NCI-H510A (cell line): ENCODE measurements around the gene MOV10L1.
A peak's percentile ranks its signal among the peaks of the same experiment; 100 is the strongest.

ENCODE experiments used
- DNase-seq: peaks from one replicate; lab custom pipeline; 2025; lab: John Stamatoyannopoulos, UW

The MOV10L1 gene

DNA sequence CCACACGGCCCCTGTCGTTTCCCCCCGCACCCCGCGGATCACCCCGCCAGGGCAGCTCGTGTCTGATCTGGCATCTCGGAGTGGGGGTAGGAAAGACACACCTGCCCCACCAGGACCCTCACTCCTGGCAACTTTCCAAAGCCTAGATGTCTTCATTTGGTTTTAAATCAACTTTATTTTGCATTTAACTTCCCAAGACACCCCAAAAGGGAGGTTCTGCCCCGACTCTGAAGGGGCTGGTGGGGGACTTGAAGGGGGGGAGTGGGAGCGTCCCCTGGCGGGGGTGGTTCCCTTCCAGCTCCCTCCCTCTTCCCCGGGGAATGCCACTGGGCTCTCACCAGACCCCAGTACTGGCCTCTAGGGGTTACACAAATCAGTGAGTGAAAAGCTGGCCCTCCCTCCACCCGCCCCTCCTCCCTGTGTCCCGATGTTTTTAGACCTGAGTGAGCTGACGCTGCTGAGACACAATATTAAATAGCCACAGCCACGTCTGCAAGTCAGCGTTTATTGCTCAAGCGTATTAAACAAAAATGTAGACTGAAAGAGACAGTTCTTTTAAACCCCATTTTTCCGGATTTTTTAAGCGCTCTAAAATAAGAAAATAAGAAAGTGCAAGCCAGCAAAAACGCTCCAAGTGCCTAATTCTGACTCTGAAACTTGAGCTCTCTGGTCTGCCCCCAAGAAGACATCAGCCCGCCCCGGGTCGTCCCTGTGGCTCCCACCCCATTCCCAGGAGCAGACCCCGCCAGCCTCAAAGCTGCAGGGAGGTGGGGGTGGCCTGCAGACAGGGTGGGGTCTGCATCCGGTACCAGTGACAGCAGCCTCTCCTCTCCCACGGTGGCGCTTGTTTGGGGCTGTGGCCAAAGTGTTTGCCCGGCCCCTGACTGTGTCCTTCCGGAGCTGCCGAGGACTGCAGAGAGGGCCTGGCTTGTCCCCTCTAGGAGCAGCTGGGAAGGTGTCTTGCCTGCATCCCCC is 30.6 kb upstream of the MOV10L1 start:
- no peak for DNase-seq

DNA sequence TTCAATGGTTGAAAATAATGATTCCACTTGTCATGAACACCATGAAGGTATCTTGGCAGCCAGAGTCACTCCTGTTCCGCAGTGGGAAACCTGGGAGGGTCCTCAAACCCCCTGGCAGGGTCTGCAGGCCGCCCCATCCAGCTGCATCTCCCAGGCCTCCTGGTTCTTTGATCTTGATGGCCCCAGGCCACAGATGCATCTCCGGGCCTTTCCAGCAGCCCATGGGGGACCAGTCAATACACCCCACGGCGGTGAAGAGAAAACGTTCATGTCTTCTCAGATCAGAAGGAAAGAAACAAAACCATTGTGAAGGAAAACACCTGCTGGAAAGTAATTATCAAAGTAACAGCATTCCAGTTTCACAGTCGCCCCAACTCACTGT is 29.9 kb upstream of the MOV10L1 start:
- DNase-seq = no peak

DNA sequence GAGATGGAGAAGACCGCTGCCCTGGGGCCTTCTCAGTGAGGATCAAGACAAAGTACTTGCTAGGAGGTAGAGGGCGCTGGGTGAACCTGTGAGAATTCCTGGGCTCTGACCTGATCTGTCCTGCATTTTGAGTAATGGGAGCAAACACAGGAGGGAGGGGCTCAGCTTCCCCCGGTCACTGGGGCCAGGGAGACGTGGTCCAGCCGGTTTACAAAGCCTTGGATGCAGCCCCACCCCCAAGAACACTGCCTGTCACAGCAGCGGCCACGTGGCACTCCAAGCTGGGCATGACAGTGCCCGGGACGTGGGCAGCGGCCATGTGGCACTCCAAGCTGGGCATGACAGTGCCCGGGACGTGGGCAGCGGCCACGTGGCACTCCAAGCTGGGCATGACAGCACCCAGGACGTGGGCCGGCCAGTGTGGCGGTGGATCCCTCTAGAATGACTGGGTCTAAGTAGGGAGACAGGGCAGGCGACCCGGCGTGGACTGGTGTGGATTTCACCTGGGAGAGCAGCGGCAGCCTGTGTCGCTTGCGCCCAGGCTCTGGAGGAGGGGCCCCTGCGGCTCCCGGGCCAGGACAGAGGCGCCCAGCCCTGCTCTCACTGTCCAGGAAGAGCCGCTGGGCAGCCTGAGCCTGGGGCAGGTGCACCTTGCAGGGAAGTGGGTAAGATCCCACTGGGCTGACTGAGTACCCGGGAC is 29.2 kb upstream of the MOV10L1 start:
- DNase-seq = no peak

DNA sequence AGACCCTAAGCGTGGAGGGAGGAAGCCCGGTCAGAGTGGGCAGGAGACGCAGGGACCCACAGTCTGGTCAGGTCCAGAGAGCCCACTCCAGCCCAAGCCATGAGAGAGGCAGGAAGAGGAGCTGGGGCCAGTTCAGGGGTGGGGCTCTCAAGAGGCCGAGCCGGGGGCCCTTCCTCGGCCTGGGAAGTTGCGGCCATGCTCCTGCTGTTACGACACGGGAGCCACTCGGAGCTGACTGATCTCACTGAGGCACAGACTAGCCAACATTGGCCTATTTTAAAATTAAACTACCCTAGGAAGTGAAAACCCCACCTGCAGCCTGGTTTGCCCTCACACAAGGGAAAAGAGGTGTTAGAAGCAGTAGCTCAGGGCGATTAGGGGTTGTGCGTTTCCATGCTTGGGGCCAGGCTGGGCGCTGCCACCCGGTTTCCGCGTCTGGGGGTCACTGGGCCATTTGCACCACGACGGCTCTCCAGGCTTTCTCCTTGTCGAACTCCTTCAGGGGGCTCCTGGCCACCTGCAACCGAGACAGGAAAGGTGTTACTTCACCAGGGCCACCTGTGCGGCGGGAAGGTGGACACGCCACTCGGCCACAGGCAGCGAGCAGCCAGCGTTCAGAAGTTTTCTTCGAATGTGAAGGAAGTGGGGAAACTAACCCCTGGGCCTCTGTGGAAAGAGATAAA is 28.5 kb upstream of the MOV10L1 start:
- DNase-seq = no peak

DNA sequence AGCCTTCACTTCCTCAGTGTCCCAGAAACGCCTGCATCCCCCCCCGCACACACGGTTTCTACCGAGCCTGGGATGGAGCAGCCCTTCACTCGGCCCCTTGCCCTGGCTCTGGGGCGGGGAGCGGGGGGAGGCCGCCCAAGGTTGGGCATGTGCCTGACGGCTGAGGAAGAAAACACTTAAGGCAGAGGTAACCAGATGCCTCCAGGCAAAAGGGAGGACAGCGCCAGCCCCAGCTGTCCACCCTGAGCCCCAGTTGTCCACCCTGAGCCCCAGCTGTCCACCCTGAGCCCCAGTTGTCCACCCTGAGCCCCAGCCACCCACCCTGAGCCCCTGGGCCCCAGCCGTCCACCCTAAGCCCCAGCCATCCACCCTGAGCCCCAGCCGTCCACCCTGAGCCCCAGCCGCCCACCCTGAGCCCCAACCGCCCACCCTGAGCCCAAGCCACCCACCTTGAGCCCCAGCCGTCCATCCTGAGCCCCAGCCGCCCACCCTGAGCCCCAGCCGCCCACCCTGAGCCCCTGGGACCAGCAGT is 27.9 kb upstream of the MOV10L1 start:
- no peak for DNase-seq

DNA sequence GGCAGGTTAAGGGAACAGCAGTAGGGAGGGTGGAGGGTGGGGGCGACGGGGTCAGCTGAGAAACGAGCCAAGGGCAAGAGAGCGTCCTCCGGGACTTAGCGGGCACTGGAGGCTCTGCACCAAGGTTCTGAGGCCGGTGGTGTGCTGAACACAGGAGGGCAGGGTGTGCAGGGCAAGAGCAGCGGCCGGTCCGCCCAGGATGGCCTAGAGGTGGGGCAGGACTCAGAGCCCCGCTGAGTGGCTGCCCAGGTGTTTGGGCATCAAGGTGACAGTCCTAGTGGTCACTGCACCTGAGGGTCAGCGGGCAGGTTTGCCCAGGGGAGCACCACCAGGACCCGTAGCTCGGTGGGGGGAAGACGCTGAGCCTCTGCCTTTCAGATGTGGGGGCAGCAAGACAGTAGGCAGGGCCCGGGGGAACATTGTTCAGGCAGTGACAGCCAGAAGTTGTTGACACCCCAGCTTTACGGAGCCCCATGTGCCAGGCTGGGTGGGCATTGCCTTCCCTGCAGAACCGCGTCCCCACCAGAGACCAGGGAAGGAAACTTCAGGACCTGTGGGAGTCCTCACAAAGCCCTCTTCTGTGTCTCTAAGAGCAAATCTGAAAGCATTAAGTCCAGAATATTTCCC is 27.2 kb upstream of the MOV10L1 start:
- DNase-seq = no peak

DNA sequence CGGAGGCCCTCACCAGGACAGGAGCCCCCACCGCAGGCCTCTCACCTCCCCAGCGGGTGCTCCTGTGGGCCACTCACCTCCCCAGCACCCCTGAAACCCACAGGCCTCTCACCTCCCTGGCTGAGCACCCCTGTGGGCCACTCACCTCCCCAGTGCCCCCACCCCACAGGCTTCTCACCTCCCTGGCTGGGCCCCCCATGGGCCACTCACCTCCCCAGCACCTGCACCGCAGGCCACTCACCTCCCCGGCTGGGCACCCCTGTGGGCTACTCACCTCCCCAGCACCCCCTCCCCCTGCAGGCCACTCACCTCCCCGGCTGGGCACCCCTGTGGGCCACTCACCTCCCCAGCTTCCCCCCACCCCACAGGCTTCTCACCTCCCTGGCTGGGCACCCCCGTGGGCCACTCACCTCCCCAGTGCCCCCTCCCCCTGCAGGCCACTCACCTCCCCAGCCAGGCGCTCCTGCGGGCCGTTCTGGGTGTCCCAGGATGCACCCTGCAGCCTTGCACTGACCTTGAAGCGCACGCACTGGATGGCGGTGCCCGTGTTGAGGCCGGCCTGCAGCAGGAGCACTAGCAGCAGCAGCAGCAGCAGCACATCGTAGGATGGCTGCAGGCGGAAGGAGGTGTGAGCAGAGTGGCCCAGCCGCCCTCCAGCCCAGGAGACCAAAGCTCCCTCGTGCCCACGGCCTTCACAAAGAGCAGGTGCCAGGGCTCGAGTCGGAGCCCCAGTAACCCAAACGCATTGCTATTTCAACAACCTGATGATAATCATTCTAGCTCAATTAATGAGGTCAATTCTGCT is 26.0 kb upstream of the MOV10L1 start:
- no peak for DNase-seq

DNA sequence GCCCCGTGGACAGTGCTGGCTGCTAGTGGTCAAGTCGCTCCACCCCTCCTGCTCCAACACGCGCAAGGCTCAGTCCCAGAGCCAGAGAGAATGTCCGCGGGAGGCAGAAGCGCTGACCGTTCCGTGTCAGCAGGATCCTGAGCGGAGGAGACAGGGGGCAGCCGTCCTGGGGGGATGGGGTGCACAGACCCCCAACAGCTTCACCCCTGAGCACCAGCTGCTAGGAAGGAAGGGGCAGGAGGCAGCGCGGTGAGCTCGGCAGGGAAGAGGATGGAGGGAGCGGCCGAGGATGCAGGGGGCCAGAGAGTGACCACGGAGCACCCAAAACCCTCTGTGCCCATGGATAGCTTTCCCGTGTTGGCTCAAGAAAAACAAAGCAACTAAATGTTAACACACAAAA is 25.4 kb upstream of the MOV10L1 start:
- no peak for DNase-seq

DNA sequence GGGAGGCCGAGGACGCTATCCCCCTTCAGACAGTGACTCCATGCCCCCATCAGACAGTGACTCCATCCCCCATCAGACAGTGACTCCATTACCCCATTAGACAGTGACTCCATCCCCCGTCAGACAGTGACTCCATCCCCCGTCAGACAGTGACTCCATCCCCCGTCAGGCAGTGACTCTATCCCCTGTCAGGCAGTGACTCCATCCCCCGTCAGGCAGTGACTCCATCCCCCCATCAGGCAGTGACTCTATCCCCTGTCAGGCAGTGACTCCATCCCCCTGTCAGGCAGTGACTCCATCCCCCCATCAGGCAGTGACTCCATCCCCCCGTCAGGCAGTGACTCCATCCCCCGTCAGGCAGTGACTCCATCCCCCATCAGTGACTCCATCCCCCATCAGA is 22.6 kb upstream of the MOV10L1 start:
- no peak for DNase-seq

DNA sequence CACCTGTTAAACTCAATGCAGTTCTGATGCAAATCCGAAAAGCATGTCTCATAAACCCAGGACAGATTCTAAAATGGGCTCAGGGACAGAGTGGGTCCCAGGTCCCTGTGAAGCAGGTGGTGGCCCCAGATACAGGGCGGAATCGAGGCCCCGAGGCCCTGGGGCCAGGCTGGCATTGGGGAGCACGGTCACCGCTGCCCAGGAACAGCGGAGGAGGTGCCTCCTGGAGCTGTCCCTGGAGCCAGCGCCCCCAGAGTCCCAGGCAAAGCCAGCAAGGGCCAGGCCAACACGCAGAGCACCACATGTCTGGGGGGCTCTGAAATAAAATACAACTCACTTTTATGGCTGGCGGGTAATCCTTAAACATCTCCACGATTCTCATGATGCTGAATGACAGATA is 21.7 kb upstream of the MOV10L1 start:
- no peak for DNase-seq

DNA sequence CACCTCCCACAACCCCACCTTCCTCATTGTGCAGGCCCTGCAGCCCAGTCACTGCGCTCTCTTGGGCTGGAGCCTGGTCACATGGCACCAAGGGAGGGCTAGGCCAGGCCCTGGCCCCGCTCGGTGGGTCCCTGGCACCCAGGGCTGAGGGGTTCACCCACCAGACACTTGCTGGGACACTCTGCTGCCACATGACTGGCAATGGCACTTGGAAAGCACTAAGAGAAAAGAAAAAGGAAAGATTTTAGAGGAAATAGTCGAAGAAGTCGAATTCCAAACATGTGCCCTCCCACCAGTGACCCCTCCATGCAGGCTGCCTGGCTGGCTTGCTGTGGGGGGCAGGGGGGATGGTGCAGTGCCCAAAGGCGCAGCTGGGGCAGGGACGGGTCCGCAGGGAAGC is 19.4 kb upstream of the MOV10L1 start:
- no peak for DNase-seq

DNA sequence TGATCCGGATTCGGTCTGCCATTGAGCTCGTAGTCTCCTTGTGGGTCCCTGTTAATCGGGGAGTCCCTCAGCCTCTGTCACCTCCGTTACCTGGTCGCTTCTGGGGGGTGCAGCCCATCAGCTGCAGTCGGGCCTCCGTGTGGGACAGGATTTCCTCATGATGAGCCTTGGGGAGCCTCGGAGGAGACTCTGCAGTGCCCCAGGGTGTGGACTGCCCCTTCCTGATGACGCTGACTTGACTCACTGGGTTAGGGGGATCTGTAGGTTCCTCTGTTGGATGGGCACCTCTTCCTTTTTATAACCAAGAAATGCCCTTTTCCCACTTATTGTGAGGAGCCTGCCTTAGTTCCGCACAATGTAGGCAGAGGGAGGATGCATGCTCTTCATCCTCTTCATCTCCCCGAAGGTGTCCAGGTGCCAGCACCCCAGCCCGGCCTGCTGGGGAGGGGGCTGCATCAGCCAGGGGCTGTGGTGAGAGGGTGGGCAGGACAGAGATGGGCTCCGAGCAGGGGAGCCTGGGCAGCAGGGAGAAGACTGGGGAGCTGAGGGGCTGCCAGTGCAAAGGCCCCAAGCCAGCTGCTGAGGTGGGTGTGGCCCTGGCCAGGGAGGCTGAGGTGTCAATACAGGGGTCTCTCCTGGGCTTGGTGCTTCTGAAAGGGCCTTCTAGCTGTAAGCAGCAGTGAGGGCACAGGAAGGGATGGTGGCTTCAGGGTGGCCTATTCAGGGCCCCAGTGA is 18.2 kb upstream of the MOV10L1 start:
- DNase-seq = no peak

DNA sequence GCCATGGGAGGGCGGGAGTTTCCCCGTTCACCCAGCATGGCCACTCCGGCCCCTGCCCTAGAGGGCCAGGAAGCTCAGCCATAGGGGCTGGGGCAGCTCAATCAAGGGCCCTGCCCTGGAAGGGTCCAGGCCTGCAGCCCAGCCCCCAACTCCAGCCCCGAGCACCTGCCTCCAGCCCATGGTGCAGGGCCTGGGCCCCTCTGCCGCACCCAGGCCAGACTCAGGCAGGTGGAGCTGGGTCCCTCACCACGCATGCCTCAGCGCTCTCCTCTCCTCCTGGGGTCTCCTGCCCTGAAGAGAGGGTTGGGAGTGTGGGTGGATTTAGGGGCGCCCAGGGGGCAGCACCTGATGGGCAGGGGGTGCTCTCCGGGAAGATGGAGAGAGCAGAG is 17.6 kb upstream of the MOV10L1 start:
- no peak for DNase-seq

DNA sequence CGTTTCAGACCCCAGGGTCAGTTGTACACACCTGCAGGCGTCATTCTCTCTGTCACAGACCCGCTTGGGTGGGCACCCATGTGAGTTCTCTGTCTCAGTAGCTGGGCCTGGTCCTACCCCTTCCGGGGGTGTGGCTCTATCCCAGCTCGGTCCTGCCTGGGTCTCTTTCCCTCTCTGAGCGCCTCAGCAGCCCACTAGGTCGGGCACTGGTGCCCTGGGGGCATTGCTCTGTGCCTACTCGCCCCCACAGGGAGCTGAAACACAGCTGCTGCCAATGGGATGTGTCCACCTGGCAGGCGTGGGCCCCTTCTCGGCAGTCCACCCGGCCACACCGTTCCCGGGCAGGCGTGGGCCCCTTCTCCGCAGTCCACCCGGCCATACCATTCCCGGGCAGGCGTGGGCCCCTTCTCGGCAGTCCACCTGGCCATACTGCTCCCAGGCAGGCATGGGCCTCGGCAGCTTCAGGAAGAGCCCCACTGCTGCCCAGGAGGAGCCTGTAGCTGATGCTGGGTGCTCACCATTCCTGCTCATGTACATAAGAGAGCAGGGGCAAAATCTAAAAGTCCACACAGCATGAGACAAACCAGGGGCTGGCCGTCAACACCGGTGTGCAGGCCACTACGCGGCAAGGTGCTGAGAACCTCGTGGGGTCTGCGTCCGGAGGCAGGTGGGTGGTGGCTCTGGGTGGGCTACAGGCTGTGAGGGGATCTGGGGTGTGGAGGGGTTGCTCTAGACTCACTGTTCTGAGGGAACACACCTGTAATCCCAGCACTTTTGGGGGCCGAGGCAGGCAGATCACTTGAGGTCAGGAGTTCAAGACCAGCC is 16.9 kb upstream of the MOV10L1 start:
- DNase-seq = no peak

DNA sequence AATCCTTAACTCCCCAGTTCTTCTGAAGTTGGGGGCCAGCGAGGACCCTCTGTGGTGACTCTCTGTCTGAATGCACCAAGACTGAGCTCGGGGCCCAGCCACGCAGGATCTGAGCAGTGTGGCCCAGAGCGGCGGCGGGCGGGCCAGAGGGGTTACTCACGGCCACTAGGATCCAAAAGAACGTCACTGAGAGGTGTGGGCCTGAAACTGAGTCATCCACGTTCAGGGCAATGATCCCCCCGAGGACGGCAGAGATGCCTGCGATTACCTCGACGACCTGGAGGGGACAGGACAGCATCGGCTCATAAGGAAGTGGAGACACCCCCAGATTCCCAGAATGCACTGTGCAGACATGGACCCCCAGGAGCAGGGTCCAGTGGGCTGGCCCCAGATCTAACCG is 15.8 kb upstream of the MOV10L1 start:
- no peak for DNase-seq

DNA sequence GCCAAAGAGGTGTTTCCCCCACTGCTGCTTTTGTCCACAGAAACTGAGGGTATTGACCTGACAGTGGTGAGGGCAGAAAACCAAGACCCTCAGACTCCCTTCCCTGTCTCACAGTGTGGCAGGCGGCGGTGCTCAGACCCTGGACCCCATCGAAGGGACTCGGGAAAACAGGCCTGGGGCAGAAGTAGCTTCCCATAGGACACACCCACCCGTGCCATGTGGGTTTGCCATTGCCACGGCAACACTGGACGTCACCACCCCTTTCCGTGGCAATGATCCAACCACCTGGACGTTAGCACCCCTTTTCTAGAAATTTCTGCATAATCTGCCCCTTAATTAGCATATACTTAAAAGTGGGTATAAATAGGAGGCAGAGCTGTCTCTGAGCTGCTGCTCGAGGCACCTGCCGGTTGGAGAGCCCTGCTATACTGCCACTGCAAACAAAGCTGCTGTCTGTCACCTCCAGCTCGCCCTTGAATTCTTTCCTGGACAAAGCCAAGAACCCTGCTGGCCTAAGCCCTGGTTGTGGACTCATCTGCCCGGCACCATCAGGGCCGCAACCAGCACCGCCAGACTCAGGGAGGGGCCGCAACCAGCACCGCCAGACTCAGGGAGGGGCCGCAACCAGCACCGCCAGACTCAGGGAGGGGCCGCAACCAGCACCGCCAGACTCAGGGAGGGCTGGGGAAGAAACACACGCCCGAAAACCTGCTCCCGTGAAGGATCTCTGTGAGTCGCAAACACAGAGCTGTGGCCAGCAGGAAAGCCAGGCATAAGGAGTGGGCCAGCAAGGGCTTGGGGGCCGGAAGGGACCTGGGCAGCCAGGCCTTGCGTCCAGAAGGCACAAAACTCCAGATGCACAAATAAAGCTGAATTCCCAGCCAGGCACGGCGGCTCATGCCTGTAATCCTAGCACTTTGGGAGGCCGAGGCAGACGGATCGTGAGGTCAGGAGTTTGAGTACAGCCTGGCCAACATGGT is 15.0 kb upstream of the MOV10L1 start:
- DNase-seq = peak; percentile 30

DNA sequence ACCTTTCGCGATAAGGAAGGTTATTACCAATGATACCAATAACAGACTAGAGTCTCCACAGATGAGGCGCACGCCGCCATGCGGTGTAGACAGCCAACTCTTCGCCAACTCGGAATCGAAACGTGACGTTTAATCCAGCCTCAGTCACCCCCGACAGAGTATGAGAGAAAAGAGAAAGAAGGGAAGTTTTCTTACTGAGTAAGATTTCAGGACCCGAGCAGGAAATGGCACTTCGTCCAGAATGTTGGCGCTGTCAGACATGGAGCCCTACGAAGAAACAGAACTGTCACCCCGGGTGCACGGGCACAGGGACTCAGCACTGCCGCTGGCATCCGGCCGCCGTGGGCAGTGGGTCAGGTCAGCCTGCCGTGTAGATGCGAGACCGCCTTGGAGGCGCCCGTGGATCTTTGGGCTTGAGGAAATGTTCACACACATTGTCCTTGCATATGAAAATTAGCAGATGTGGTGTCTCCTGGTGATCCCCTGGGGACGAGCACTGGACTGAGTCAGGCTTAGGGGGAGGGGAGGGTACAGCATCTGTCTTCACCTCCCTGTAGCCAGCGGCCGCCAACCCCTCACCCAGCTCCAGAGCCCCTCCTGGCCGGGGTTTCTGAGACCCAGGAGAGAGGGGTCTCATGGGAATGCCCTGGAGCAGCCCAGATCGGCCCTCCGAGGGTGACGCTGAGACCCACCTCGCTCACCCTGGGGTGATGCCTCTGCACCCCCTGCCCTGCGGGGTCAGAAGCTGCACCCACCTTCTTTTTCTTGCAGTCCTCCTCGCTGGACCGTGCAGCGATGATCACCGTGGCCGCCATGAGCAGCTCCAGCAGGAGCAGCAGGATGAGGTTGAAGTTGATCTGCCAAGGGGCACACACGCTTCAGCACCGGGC is 12.9 kb upstream of the MOV10L1 start:
- DNase-seq = no peak
